Measurements from ENCODE around the gene NCCRP1. TPM values are rescaled to one million over a fixed set of nuclear protein-coding genes. Genes with fewer than 3 reads are reported as not detected.
"Not testable (repeated sequence)": the region's sequence is repeated elsewhere in the genome, so short reads cannot be mapped to it uniquely, and the experiment has no call there.

The NCCRP1 gene
- total RNA-seq, 1 donor from 2014 or later = 6.0 TPM

- peaks cover 23% of the 10 kb centered on the region for H3K27me3 ChIP-seq (ENCODE audit: control insufficient read depth, insufficient read depth, low read length)
- no peak overlapping the region for H3K4me3 ChIP-seq (ENCODE audit: low read depth, low read length)
- H3K36me3 ChIP-seq (ENCODE audit: control insufficient read depth, insufficient read depth, low read length) = no peaks in the 10 kb centered on the region
- TF ChIP-seq CTCF (IDR thresholded peaks at IDR 0.05; ENCODE audit: insufficient read depth, low read length, poor library complexity, severe bottlenecking) = no peak
- no peak for DNase-seq (ENCODE audit: low read depth)
Measured at GRCh38 chr19:39208175-39208795, 11.5 kb downstream of the NCCRP1 start.

GRCh38 chr19:39209196-39209595, 12.4 kb downstream of the NCCRP1 start:
- no peaks in the 10 kb centered on the region for H3K36me3 ChIP-seq (ENCODE audit: control insufficient read depth, insufficient read depth, low read length)
- DNase-seq (ENCODE audit: low read depth) = no peak
- no peak overlapping the region for H3K4me3 ChIP-seq (ENCODE audit: low read depth, low read length)
- TF ChIP-seq CTCF (IDR thresholded peaks at IDR 0.05; ENCODE audit: insufficient read depth, low read length, poor library complexity, severe bottlenecking) = no peak
- peaks cover 14% of the 10 kb centered on the region for H3K27me3 ChIP-seq (ENCODE audit: control insufficient read depth, insufficient read depth, low read length)

GRCh38 chr19:39211731-39212374, 15.1 kb downstream of the NCCRP1 start:
- no peaks in the 10 kb centered on the region for H3K36me3 ChIP-seq (ENCODE audit: control insufficient read depth, insufficient read depth, low read length)
- no peak overlapping the region for H3K4me3 ChIP-seq (ENCODE audit: low read depth, low read length)
- TF ChIP-seq CTCF (IDR thresholded peaks at IDR 0.05; ENCODE audit: insufficient read depth, low read length, poor library complexity, severe bottlenecking) = no peak
- DNase-seq (ENCODE audit: low read depth) = no peak
- peaks cover 4% of the 10 kb centered on the region for H3K27me3 ChIP-seq (ENCODE audit: control insufficient read depth, insufficient read depth, low read length)

- peaks cover 4% of the 10 kb centered on the region for H3K27me3 ChIP-seq (ENCODE audit: control insufficient read depth, insufficient read depth, low read length)
- DNase-seq (ENCODE audit: low read depth) = no peak
- no peak overlapping the region for H3K4me3 ChIP-seq (ENCODE audit: low read depth, low read length)
- peak; percentile 33 for TF ChIP-seq CTCF (IDR thresholded peaks at IDR 0.05; ENCODE audit: insufficient read depth, low read length, poor library complexity, severe bottlenecking)
- H3K36me3 ChIP-seq (ENCODE audit: control insufficient read depth, insufficient read depth, low read length) = no peaks in the 10 kb centered on the region
Measured at GRCh38 chr19:39212375-39212742, 15.6 kb downstream of the NCCRP1 start.

DNA sequence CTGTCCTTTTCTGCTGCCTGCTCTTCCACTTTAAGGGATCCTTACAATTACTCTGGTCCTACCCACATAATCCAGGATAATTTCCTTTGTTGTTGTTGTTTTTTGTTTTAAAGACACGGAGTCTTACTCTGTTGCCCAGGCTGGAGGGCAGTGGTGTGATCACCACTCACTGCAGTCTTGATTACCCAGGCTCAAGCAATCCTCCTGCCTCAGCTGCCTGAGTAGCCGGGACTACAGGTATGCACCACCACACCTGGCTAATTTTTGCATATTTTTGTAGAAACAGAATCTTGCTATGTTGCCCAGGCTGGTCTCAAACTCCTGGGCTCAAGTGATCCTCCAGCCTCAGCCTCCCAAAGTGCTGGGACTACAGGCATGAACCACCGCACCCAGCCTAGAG, 18.6 kb downstream of the NCCRP1 start:
- H3K27me3 ChIP-seq (ENCODE audit: control insufficient read depth, insufficient read depth, low read length); H3K4me3 ChIP-seq (ENCODE audit: low read depth, low read length); DNase-seq (ENCODE audit: low read depth); H3K36me3 ChIP-seq (ENCODE audit: control insufficient read depth, insufficient read depth, low read length): not testable (repeated sequence)

GRCh38 chr19:39217094-39217493, 20.3 kb downstream of the NCCRP1 start:
- peaks cover 4% of the 10 kb centered on the region for H3K27me3 ChIP-seq (ENCODE audit: control insufficient read depth, insufficient read depth, low read length)
- H3K36me3 ChIP-seq (ENCODE audit: control insufficient read depth, insufficient read depth, low read length) = no peaks in the 10 kb centered on the region
- DNase-seq (ENCODE audit: low read depth) = no peak
- H3K4me3 ChIP-seq (ENCODE audit: low read depth, low read length) = no peak overlapping the region
- no peak for TF ChIP-seq CTCF (IDR thresholded peaks at IDR 0.05; ENCODE audit: insufficient read depth, low read length, poor library complexity, severe bottlenecking)

Measured in kidney epithelial cell (primary cell).